Psoas muscle (tissue), 8 donors: ENCODE data around the gene GMNN. TPM values are rescaled to one million over a fixed set of nuclear protein-coding genes. Genes with fewer than 3 reads are reported as not detected.

Source experiments
- ATAC-seq, 4 donors: fragments of 200-7000 bp; cut with Tn5 transposase; one replicate each; pipeline ENCODE4 v1.9.1; 2020; ENCODE audit warnings: moderate library complexity in 3 of 4, mild to moderate bottlenecking in 2 of 4
- DNase-seq, 2 donors: peaks; one replicate each; pipeline ENCODE4 v3.0.0-alpha.2; 2020
- H3K27ac ChIP-seq: fragments of 200-600 bp; one replicate; pipeline ENCODE4 v1.8.0; 2022
- H3K27me3 ChIP-seq, 3 donors: fragments of 200-600 bp in 1 of 3; one replicate each; pipeline versions ENCODE4 v1.6.1 to v1.8.0; 2013 to 2022; ENCODE audit warnings: low read length in 2 of 3, mild to moderate bottlenecking in 2 of 3, moderate library complexity in 1 of 3; ENCODE audit not compliant: insufficient read depth in 3 of 3
- H3K36me3 ChIP-seq, 2 donors: fragments of 200-600 bp in 1 of 2; one replicate each; pipeline versions ENCODE4 v1.6.1 to v1.8.0; 2013 to 2022; ENCODE audit warnings: low read depth in 1 of 2, mild to moderate bottlenecking in 1 of 2, moderate library complexity in 1 of 2; ENCODE audit not compliant: insufficient read depth in 1 of 2
- H3K4me1 ChIP-seq: fragments of 200-600 bp; one replicate; pipeline ENCODE4 v1.8.0; 2022
- H3K4me3 ChIP-seq: fragments of 200-600 bp; one replicate; pipeline ENCODE4 v1.8.0; 2022; ENCODE audit warnings: mild to moderate bottlenecking
- H3K9me3 ChIP-seq: fragments of 200-600 bp; one replicate; pipeline ENCODE4 v1.8.0; 2022
- WGBS, 3 donors: extraction: QIAGEN DNeasy Blood & Tissue Kit; methylation state at CpG; one replicate each; pipeline versions ENCODE4 v1.1.6 to v1.1.7; 2013; 5-methylcytosine and 5-hydroxymethylcytosine counted together
- intact Hi-C, 2 donors: fragments of 100-400 bp; cut with DNase I; formaldehyde crosslinking; loops; one replicate each; pipeline versions ENCODE4 v1.11.0 to v1.14.2; 2022
- polyA plus RNA-seq, 3 donors: library from polyadenylated mRNA; stranded (reverse); fragments of 200-250 nt; gene quantifications; one replicate each; pipeline ENCODE4 v1.2.3, GENCODE V29; 2013
- total RNA-seq, 4 donors: library from RNA; stranded (reverse); fragmentation: NEBNext Ultra II Directional in 2 of 4; extraction: Animal tissue kit (Norgen Biotek cat#: 25700) in 2 of 4; gene quantifications; one replicate each; pipeline versions ENCODE4 v1.2.1 to v1.2.4, GENCODE V29; 2021 to 2023
- TF ChIP-seq, protein P1 (sequence below): fragments of 200-600 bp; IDR thresholded peaks from one replicate; pipeline ENCODE4 v1.8.0; 2022; ENCODE audit warnings: antibody characterized with exemption
- donor health status: healthy with polysubstance abuse.
- donor health status: DM: no; HTN: no; CAD: no; lungs with moderate emphysema.
- donor health status: Bipolar disorder and iron deficiency.
- donor health status: healthy.
- donor health status: DM: yes; HTN: yes; CAD: no.
- donor health status: DM: no; HTN: no; CAD: no.
- donor health status: DM: no; HTN: no; CAD: no.
- donor health status: DM: yes; HTN: yes; CAD: no.

GMNN gene
- total and polyA plus RNA-seq, 7 donors, result 3.5 to 12.2 (median 4.2) TPM

DNA sequence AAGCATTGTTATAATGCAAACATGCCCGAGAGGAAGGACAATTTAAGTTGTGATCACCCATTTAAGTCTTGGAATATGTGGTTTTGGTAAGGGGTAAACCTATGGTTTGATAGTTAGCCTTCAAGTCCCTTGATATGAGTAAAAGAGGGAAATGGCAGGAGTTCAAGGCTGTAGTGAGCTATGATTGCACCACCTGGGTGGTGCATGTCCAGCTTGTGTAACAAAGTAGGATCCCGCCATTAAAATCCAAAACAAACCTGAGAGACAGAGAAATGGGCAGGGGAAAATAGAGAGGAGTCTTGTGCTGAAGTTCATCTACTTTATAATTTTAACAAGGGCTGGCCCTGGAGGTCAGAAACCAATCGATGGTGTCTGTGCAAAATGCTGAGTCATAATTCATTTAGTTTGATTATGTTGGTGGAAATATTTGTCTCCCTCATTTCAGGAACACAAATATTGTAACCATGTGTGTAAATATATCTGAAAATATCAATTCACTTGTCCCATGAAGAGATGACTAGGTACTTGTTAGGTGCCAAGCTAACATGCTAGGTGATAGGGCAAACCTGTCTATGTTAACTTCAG lies 47.2 kb downstream of the GMNN start:
- no peak for ATAC-seq
- intact Hi-C loops, result no loop called here

DNA sequence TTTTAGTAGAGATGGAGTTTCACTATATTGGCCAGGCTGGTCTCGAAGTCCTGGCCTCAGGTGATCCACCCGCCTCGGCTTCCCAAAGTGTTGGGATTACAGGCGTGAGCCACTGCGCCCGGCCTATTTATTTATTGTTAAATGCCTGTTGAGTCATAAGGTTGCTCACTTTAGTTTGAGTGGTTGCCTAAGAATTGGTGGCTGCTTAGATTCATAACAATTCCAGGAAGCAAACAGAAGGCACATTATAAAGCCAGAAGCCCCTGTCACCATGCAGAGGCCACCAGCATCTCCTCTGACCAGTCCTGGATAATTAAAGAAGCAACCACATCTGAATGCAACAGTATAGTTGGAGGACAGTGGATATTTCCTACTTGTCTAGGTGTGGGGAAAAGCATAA lies 48.0 kb downstream of the GMNN start:
- TF ChIP-seq, protein P1, sequence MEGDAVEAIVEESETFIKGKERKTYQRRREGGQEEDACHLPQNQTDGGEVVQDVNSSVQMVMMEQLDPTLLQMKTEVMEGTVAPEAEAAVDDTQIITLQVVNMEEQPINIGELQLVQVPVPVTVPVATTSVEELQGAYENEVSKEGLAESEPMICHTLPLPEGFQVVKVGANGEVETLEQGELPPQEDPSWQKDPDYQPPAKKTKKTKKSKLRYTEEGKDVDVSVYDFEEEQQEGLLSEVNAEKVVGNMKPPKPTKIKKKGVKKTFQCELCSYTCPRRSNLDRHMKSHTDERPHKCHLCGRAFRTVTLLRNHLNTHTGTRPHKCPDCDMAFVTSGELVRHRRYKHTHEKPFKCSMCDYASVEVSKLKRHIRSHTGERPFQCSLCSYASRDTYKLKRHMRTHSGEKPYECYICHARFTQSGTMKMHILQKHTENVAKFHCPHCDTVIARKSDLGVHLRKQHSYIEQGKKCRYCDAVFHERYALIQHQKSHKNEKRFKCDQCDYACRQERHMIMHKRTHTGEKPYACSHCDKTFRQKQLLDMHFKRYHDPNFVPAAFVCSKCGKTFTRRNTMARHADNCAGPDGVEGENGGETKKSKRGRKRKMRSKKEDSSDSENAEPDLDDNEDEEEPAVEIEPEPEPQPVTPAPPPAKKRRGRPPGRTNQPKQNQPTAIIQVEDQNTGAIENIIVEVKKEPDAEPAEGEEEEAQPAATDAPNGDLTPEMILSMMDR, result no peak

More for the DNA sequence above, 47.2 kb downstream of the GMNN start:
- no peaks in the 10 kb centered on the region for H3K9me3 ChIP-seq
- H3K4me1 ChIP-seq, result no peaks in the 10 kb centered on the region
- H3K36me3 ChIP-seq, result peaks cover 0 to 45% of the 10 kb centered on the region in 2 donors
- H3K27ac ChIP-seq, result no peak overlapping the region
- no peaks in the 10 kb centered on the region for H3K27me3 ChIP-seq
- no peak for DNase-seq
- 93 to 94% (median 93%) methylated on average over 3 of the region's 3 CpGs for WGBS, 3 donors
- TF ChIP-seq, protein P1, result no peak
- H3K4me3 ChIP-seq, result no peak overlapping the region

DNA sequence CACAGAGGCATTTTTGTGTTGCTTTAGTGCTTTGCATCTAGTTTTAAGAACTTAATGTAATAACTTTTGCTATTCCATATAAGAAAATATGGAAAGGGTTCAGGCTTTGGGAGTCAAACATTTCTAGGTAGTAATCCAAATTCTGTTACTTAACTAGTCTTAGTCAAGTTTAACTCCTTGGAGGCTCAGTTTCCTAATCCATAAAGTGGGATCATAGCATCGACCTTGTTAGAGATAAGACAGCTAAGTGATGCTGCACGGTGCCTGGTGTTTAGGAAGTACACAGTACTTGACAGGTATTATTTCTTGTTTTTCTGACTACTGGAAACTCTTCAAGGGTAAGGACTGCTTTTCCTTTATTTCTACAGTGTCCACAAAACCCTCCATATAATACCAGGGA lies 48.4 kb downstream of the GMNN start:
- Histone ChIP-seq H3K4me1 (no peaks in the 10 kb centered on the region), H3K4me3 (no peak overlapping the region), H3K36me3 (peaks cover 0 to 52% of the 10 kb centered on the region in 2 donors), H3K27me3 (no peaks in the 10 kb centered on the region), H3K9me3 (no peaks in the 10 kb centered on the region), H3K27ac (no peak overlapping the region)
- WGBS, 3 donors, result 86 to 96% (median 88%) methylated on average over 2 of the region's 2 CpGs
- DNase-seq, result no peak
- intact Hi-C loops, result no loop called here
- TF ChIP-seq, protein P1, result no peak
- ATAC-seq, result no peak

More for the DNA sequence above, 48.0 kb downstream of the GMNN start:
- H3K4me1 ChIP-seq, result no peaks in the 10 kb centered on the region
- H3K27ac ChIP-seq, result no peak overlapping the region
- DNase-seq (no peak), ATAC-seq (no peak)
- H3K9me3 ChIP-seq, result no peaks in the 10 kb centered on the region
- H3K27me3 ChIP-seq, result no peaks in the 10 kb centered on the region
- H3K36me3 ChIP-seq, result peaks cover 0 to 52% of the 10 kb centered on the region in 2 donors
- 95 to 97% (median 97%) methylated on average over 6 of the region's 6 CpGs for WGBS, 3 donors
- H3K4me3 ChIP-seq, result no peak overlapping the region
- intact Hi-C loops, result no loop called here

DNA sequence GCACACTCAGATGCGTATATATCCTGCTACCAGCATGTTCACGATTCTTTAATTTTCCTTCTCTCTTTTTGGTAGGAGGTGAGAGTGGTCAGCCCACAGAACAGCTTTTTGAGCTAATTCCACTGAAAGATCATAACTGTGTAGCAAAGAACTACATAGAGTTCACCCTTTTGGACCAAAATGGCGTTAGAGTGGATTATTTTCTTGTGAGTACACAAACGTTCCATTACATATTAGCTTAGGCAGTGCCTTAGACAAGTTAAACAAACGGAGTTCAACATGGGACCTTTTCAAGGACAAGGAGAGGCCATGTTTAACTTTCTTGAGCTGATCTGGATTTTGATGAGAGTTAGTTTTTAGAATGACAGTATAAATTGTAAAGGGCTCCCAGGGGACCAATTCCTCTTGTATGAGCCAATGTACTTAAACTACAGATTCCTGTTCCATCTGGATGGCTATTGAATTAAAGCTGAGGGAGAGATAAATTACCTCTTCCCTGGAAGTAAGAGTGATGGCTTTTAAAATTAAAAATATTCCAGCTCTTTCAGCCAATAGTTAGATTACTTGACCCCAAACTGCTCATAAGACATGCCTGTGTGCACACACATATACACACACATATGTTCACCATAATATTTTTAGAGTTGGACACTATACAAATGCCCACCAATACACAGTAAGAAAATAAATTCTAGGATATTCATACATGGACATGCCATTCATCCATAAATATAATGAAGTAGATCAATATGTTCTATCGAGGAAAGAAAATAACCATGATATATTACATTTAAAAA lies 49.6 kb downstream of the GMNN start:
- no peaks in the 10 kb centered on the region for H3K4me1 ChIP-seq
- peaks cover 0 to 53% of the 10 kb centered on the region in 2 donors for H3K36me3 ChIP-seq
- intact Hi-C loops, result no loop called here
- ATAC-seq (no peak), DNase-seq (no peak)
- no peaks in the 10 kb centered on the region for H3K9me3 ChIP-seq
- WGBS, 3 donors, result 82 to 85% (median 82%) methylated on average over 6 of the region's 6 CpGs
- no peak overlapping the region for H3K4me3 ChIP-seq
- TF ChIP-seq, protein P1, result no peak
- no peak overlapping the region for H3K27ac ChIP-seq
- H3K27me3 ChIP-seq, result no peaks in the 10 kb centered on the region
